ENCODE measurements around the gene E2F8.

E2F8 gene

GRCh38 chr11:19244621-19245020 lies 3.9 kb upstream of the E2F8 start:
- TF ChIP-seq FOXP2 (optimal IDR thresholded peaks at IDR 0.05; ENCODE audit: borderline replicate concordance, extremely low read depth, extremely low read length, insufficient read depth) (no peak), REST (IDR thresholded peaks at IDR 0.05; ENCODE audit: insufficient read depth in 1 of 2, low read depth in 2 of 2, low read length in 2 of 2) (no peak), TAF1 (IDR thresholded peaks at IDR 0.05; ENCODE audit: borderline replicate concordance, insufficient read depth, low read length) (no peak), POLR2AphosphoS5 (IDR thresholded peaks at IDR 0.05; ENCODE audit: low read depth, low read length) (no peak), SIN3A (IDR thresholded peaks at IDR 0.05; ENCODE audit: borderline replicate concordance, insufficient read depth, low read length) (no peak)

- TF ChIP-seq POLR2AphosphoS5 (IDR thresholded peaks at IDR 0.05; ENCODE audit: low read depth, low read length) (no peak), TAF1 (IDR thresholded peaks at IDR 0.05; ENCODE audit: borderline replicate concordance, insufficient read depth, low read length) (no peak), SIN3A (IDR thresholded peaks at IDR 0.05; ENCODE audit: borderline replicate concordance, insufficient read depth, low read length) (no peak), REST (IDR thresholded peaks at IDR 0.05; ENCODE audit: insufficient read depth in 1 of 2, low read depth in 2 of 2, low read length in 2 of 2) (no peak), FOXP2 (optimal IDR thresholded peaks at IDR 0.05; ENCODE audit: borderline replicate concordance, extremely low read depth, extremely low read length, insufficient read depth) (no peak)
Observed at GRCh38 chr11:19244084-19244483, 3.3 kb upstream of the E2F8 start.

- TF ChIP-seq POLR2AphosphoS5 (IDR thresholded peaks at IDR 0.05; ENCODE audit: low read depth, low read length) (no peak), FOXP2 (optimal IDR thresholded peaks at IDR 0.05; ENCODE audit: borderline replicate concordance, extremely low read depth, extremely low read length, insufficient read depth) (no peak), TAF1 (IDR thresholded peaks at IDR 0.05; ENCODE audit: borderline replicate concordance, insufficient read depth, low read length) (no peak), SIN3A (IDR thresholded peaks at IDR 0.05; ENCODE audit: borderline replicate concordance, insufficient read depth, low read length) (no peak)
Observed at GRCh38 chr11:19243613-19244012, 2.9 kb upstream of the E2F8 start.

- TF ChIP-seq FOXP2 (optimal IDR thresholded peaks at IDR 0.05; ENCODE audit: borderline replicate concordance, extremely low read depth, extremely low read length, insufficient read depth) (no peak), TAF1 (IDR thresholded peaks at IDR 0.05; ENCODE audit: borderline replicate concordance, insufficient read depth, low read length) (no peak), REST (IDR thresholded peaks at IDR 0.05; ENCODE audit: insufficient read depth in 1 of 2, low read depth in 2 of 2, low read length in 2 of 2) (no peak), POLR2AphosphoS5 (IDR thresholded peaks at IDR 0.05; ENCODE audit: low read depth, low read length) (no peak), SIN3A (IDR thresholded peaks at IDR 0.05; ENCODE audit: borderline replicate concordance, insufficient read depth, low read length) (no peak)
Observed at GRCh38 chr11:19243143-19243542, 2.4 kb upstream of the E2F8 start.

- TF ChIP-seq REST (IDR thresholded peaks at IDR 0.05; ENCODE audit: insufficient read depth in 1 of 2, low read depth in 2 of 2, low read length in 2 of 2): no peak
- TF ChIP-seq FOXP2 (optimal IDR thresholded peaks at IDR 0.05; ENCODE audit: borderline replicate concordance, extremely low read depth, extremely low read length, insufficient read depth): no peak
- TF ChIP-seq POLR2AphosphoS5 (IDR thresholded peaks at IDR 0.05; ENCODE audit: low read depth, low read length): no peak
- no peak for TF ChIP-seq TAF1 (IDR thresholded peaks at IDR 0.05; ENCODE audit: borderline replicate concordance, insufficient read depth, low read length)
- no peak for TF ChIP-seq SIN3A (IDR thresholded peaks at IDR 0.05; ENCODE audit: borderline replicate concordance, insufficient read depth, low read length)
Observed at GRCh38 chr11:19242179-19242932, 1.6 kb upstream of the E2F8 start.

All from PFSK-1 (cell line).